Right lobe of liver (tissue), 4 donors: ENCODE measurements around the gene FADS2.

Source experiments
- POLR2A ChIP-seq: fragments of 450-650 bp; IDR thresholded peaks from one replicate; pipeline ENCODE4 v1.6.1; 2017; ENCODE audit warnings: antibody characterized with exemption, mild to moderate bottlenecking
- TF ChIP-seq, protein P1 (sequence below), 4 donors: fragments of 200-600 bp in 3 of 4; fragments of 450-650 bp in 1 of 4; IDR thresholded peaks; one replicate each; pipeline versions ENCODE4 v1.5.1 to v1.8.0; 2016 to 2022; ENCODE audit warnings: antibody characterized with exemption in 4 of 4, mild to moderate bottlenecking in 2 of 4
- donor health status: DM: no; HTN: no; CAD: no.
- donor health status: DM: no; HTN: no; CAD: no.
- donor health status: DM: no; HTN: yes; CAD: no.

GRCh38 chr11:61847914-61848581 is 19.9 kb downstream of the FADS2 start:
- TF ChIP-seq, protein P1, sequence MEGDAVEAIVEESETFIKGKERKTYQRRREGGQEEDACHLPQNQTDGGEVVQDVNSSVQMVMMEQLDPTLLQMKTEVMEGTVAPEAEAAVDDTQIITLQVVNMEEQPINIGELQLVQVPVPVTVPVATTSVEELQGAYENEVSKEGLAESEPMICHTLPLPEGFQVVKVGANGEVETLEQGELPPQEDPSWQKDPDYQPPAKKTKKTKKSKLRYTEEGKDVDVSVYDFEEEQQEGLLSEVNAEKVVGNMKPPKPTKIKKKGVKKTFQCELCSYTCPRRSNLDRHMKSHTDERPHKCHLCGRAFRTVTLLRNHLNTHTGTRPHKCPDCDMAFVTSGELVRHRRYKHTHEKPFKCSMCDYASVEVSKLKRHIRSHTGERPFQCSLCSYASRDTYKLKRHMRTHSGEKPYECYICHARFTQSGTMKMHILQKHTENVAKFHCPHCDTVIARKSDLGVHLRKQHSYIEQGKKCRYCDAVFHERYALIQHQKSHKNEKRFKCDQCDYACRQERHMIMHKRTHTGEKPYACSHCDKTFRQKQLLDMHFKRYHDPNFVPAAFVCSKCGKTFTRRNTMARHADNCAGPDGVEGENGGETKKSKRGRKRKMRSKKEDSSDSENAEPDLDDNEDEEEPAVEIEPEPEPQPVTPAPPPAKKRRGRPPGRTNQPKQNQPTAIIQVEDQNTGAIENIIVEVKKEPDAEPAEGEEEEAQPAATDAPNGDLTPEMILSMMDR (IDR thresholded peaks at IDR 0.05), result no peak
- no peak for TF ChIP-seq POLR2A
